ENCODE results near the gene TSKU.

The TSKU gene

GRCh38 chr11:76744186-76745043 lies 38.7 kb upstream of the TSKU start:
- H3K9me3 ChIP-seq = no peaks in the 10 kb centered on the region
- H3K4me1 ChIP-seq = peaks cover 0 to 6% (median 2%) of the 10 kb centered on the region in 4 donors
- intact Hi-C loops (cut with DNase I; ENCODE audit: low total_unique reads) = no loop called here
- TF ChIP-seq CTCF (IDR thresholded peaks at IDR 0.05) = no peak
- H3K27ac ChIP-seq = no peak overlapping the region
- peak; percentile 76 for DNase-seq
- no peaks in the 10 kb centered on the region for H3K36me3 ChIP-seq
- no peak overlapping the region for H3K4me3 ChIP-seq
- H3K27me3 ChIP-seq = no peaks in the 10 kb centered on the region

GRCh38 chr11:76745044-76745376 lies 38.1 kb upstream of the TSKU start:
- intact Hi-C loops (cut with DNase I; ENCODE audit: low total_unique reads) = no loop called here
- TF ChIP-seq CTCF (IDR thresholded peaks at IDR 0.05) = no peak
- H3K9me3 ChIP-seq = no peaks in the 10 kb centered on the region
- peaks cover 0 to 6% (median 3%) of the 10 kb centered on the region in 4 donors for H3K4me1 ChIP-seq
- H3K4me3 ChIP-seq = no peak overlapping the region
- H3K27ac ChIP-seq = no peak overlapping the region
- no peaks in the 10 kb centered on the region for H3K36me3 ChIP-seq
- no peak for DNase-seq
- H3K27me3 ChIP-seq = no peaks in the 10 kb centered on the region

GRCh38 chr11:76745561-76746207 lies 37.5 kb upstream of the TSKU start:
- DNase-seq = no peak
- H3K36me3 ChIP-seq = no peaks in the 10 kb centered on the region
- H3K4me3 ChIP-seq = no peak overlapping the region
- no peaks in the 10 kb centered on the region for H3K9me3 ChIP-seq
- H3K4me1 ChIP-seq = peaks cover 0 to 6% (median 3%) of the 10 kb centered on the region in 4 donors
- intact Hi-C loops (cut with DNase I; ENCODE audit: low total_unique reads) = no loop called here
- H3K27ac ChIP-seq = no peak overlapping the region
- no peak for TF ChIP-seq CTCF (IDR thresholded peaks at IDR 0.05)
- H3K27me3 ChIP-seq = no peaks in the 10 kb centered on the region

- no peaks in the 10 kb centered on the region for H3K27me3 ChIP-seq
- H3K27ac ChIP-seq = no peak overlapping the region
- no peaks in the 10 kb centered on the region for H3K36me3 ChIP-seq
- no peak overlapping the region for H3K4me3 ChIP-seq
- peaks cover 0 to 10% (median 4%) of the 10 kb centered on the region in 4 donors for H3K4me1 ChIP-seq
- TF ChIP-seq CTCF (IDR thresholded peaks at IDR 0.05) = no peak
- DNase-seq = no peak
- intact Hi-C loops (cut with DNase I; ENCODE audit: low total_unique reads) = no loop called here
- no peaks in the 10 kb centered on the region for H3K9me3 ChIP-seq
These were observed 35.8 kb upstream of the TSKU start for GRCh38 chr11:76747153-76747914.

GRCh38 chr11:76747915-76748860 lies 35.0 kb upstream of the TSKU start:
- H3K27ac ChIP-seq = peak overlapping the region in 1 of 2 donors; percentile 16
- intact Hi-C loops (cut with DNase I; ENCODE audit: low total_unique reads) = no loop called here
- H3K4me1 ChIP-seq = peaks cover 0 to 18% (median 12%) of the 10 kb centered on the region in 4 donors
- H3K4me3 ChIP-seq = no peak overlapping the region
- H3K27me3 ChIP-seq = no peaks in the 10 kb centered on the region
- H3K9me3 ChIP-seq = no peaks in the 10 kb centered on the region
- TF ChIP-seq CTCF (IDR thresholded peaks at IDR 0.05) = no peak
- H3K36me3 ChIP-seq = no peaks in the 10 kb centered on the region
- DNase-seq = no peak
